ENCODE data around the gene SLC25A13.

The SLC25A13 gene

GRCh38 chr7:96111405-96111804 is 210.5 kb downstream of the SLC25A13 start:
- Histone ChIP-seq H3K23ac (ENCODE audit: low read depth, low read length, poor library complexity) (no peak overlapping the region), H4K91ac (ENCODE audit: low read depth, low read length, poor library complexity) (no peak overlapping the region), H3K4me3 (ENCODE audit: low read length in 2 of 2) (no peak overlapping the region), H3K36me3 (replicated peaks in 1 of 2; ENCODE audit: control insufficient read depth in 2 of 2, insufficient read depth in 2 of 2, low read length in 2 of 2) (no peaks in the 10 kb centered on the region), H3K14ac (ENCODE audit: low read length) (no peak overlapping the region), H3K27ac (replicated peaks; ENCODE audit: low read length) (no peak overlapping the region), H2BK15ac (ENCODE audit: low read length) (no peak overlapping the region), H2BK120ac (ENCODE audit: low read depth, low read length) (no peak overlapping the region), H2AK5ac (ENCODE audit: low read depth, low read length) (no peak overlapping the region), H3K4me1 (ENCODE audit: control insufficient read depth in 2 of 2, insufficient read depth in 1 of 2, low read depth in 1 of 2, low read length in 2 of 2) (no peaks in the 10 kb centered on the region), H3K4ac (ENCODE audit: low read length) (no peak overlapping the region), H2BK12ac (ENCODE audit: low read length) (no peak overlapping the region), H3K9me3 (replicated peaks in 1 of 2; ENCODE audit: control insufficient read depth in 2 of 2, insufficient read depth in 1 of 2, low read depth in 1 of 2, low read length in 2 of 2) (no peaks in the 10 kb centered on the region), H4K8ac (ENCODE audit: low read depth, low read length) (no peak overlapping the region), H3K18ac (ENCODE audit: low read length) (no peak overlapping the region), H3K9ac (ENCODE audit: low read depth, low read length, poor library complexity) (no peak overlapping the region), H2AFZ (ENCODE audit: low read length) (no peak overlapping the region), H3K4me2 (ENCODE audit: insufficient read depth, low read length, poor library complexity, severe bottlenecking) (no peak overlapping the region), H2BK5ac (ENCODE audit: low read length) (no peak overlapping the region), H3K27me3 (ENCODE audit: control insufficient read depth in 3 of 3, insufficient read depth in 3 of 3, low read depth in 1 of 3, low read length in 3 of 3) (no peaks in the 10 kb centered on the region), H3K79me1 (ENCODE audit: low read depth, low read length) (no peaks in the 10 kb centered on the region)
- no peak for DNase-seq (ENCODE audit: low spot score)

- H2BK15ac ChIP-seq (ENCODE audit: low read length), result no peak overlapping the region
- H3K4me3 ChIP-seq (ENCODE audit: low read length in 2 of 2), result no peak overlapping the region
- H3K9ac ChIP-seq (ENCODE audit: low read depth, low read length, poor library complexity), result no peak overlapping the region
- no peaks in the 10 kb centered on the region for H3K36me3 ChIP-seq (replicated peaks in 1 of 2; ENCODE audit: control insufficient read depth in 2 of 2, insufficient read depth in 2 of 2, low read length in 2 of 2)
- H2BK120ac ChIP-seq (ENCODE audit: low read depth, low read length), result no peak overlapping the region
- no peak overlapping the region for H3K23ac ChIP-seq (ENCODE audit: low read depth, low read length, poor library complexity)
- H2AK5ac ChIP-seq (ENCODE audit: low read depth, low read length), result no peak overlapping the region
- H4K8ac ChIP-seq (ENCODE audit: low read depth, low read length), result no peak overlapping the region
- no peak overlapping the region for H3K27ac ChIP-seq (replicated peaks; ENCODE audit: low read length)
- no peak overlapping the region for H3K4ac ChIP-seq (ENCODE audit: low read length)
- no peak overlapping the region for H3K14ac ChIP-seq (ENCODE audit: low read length)
- H3K27me3 ChIP-seq (ENCODE audit: control insufficient read depth in 3 of 3, insufficient read depth in 3 of 3, low read depth in 1 of 3, low read length in 3 of 3), result no peaks in the 10 kb centered on the region
- H3K79me1 ChIP-seq (ENCODE audit: low read depth, low read length), result no peaks in the 10 kb centered on the region
- no peaks in the 10 kb centered on the region for H3K9me3 ChIP-seq (replicated peaks in 1 of 2; ENCODE audit: control insufficient read depth in 2 of 2, insufficient read depth in 1 of 2, low read depth in 1 of 2, low read length in 2 of 2)
- DNase-seq (ENCODE audit: low spot score), result no peak
- H3K4me1 ChIP-seq (ENCODE audit: control insufficient read depth in 2 of 2, insufficient read depth in 1 of 2, low read depth in 1 of 2, low read length in 2 of 2), result no peaks in the 10 kb centered on the region
- no peak overlapping the region for H3K4me2 ChIP-seq (ENCODE audit: insufficient read depth, low read length, poor library complexity, severe bottlenecking)
- H4K91ac ChIP-seq (ENCODE audit: low read depth, low read length, poor library complexity), result no peak overlapping the region
- no peak overlapping the region for H3K18ac ChIP-seq (ENCODE audit: low read length)
- H2BK12ac ChIP-seq (ENCODE audit: low read length), result no peak overlapping the region
- no peak overlapping the region for H2AFZ ChIP-seq (ENCODE audit: low read length)
- H2BK5ac ChIP-seq (ENCODE audit: low read length), result no peak overlapping the region
Observed at GRCh38 chr7:96104984-96105383, 216.9 kb downstream of the SLC25A13 start.

GRCh38 chr7:96102096-96102811 is 219.6 kb downstream of the SLC25A13 start:
- H2BK120ac ChIP-seq (ENCODE audit: low read depth, low read length), result no peak overlapping the region
- H3K4me2 ChIP-seq (ENCODE audit: insufficient read depth, low read length, poor library complexity, severe bottlenecking), result no peak overlapping the region
- H3K18ac ChIP-seq (ENCODE audit: low read length), result no peak overlapping the region
- no peak overlapping the region for H2AFZ ChIP-seq (ENCODE audit: low read length)
- DNase-seq (ENCODE audit: low spot score), result no peak
- H3K4ac ChIP-seq (ENCODE audit: low read length), result no peak overlapping the region
- H3K4me1 ChIP-seq (ENCODE audit: control insufficient read depth in 2 of 2, insufficient read depth in 1 of 2, low read depth in 1 of 2, low read length in 2 of 2), result no peaks in the 10 kb centered on the region
- H2BK12ac ChIP-seq (ENCODE audit: low read length), result no peak overlapping the region
- H3K4me3 ChIP-seq (ENCODE audit: low read length in 2 of 2), result no peak overlapping the region
- H3K23ac ChIP-seq (ENCODE audit: low read depth, low read length, poor library complexity), result no peak overlapping the region
- H2BK15ac ChIP-seq (ENCODE audit: low read length), result no peak overlapping the region
- H3K9ac ChIP-seq (ENCODE audit: low read depth, low read length, poor library complexity), result no peak overlapping the region
- H3K27me3 ChIP-seq (ENCODE audit: control insufficient read depth in 3 of 3, insufficient read depth in 3 of 3, low read depth in 1 of 3, low read length in 3 of 3), result no peaks in the 10 kb centered on the region
- H3K79me1 ChIP-seq (ENCODE audit: low read depth, low read length), result no peaks in the 10 kb centered on the region
- H3K9me3 ChIP-seq (replicated peaks in 1 of 2; ENCODE audit: control insufficient read depth in 2 of 2, insufficient read depth in 1 of 2, low read depth in 1 of 2, low read length in 2 of 2), result no peaks in the 10 kb centered on the region
- no peak overlapping the region for H2AK5ac ChIP-seq (ENCODE audit: low read depth, low read length)
- no peak overlapping the region for H2BK5ac ChIP-seq (ENCODE audit: low read length)
- no peak overlapping the region for H3K14ac ChIP-seq (ENCODE audit: low read length)
- no peaks in the 10 kb centered on the region for H3K36me3 ChIP-seq (replicated peaks in 1 of 2; ENCODE audit: control insufficient read depth in 2 of 2, insufficient read depth in 2 of 2, low read length in 2 of 2)
- no peak overlapping the region for H4K8ac ChIP-seq (ENCODE audit: low read depth, low read length)
- no peak overlapping the region for H3K27ac ChIP-seq (replicated peaks; ENCODE audit: low read length)
- no peak overlapping the region for H4K91ac ChIP-seq (ENCODE audit: low read depth, low read length, poor library complexity)

- no peak overlapping the region for H2BK120ac ChIP-seq (ENCODE audit: low read depth, low read length)
- H3K9ac ChIP-seq (ENCODE audit: low read depth, low read length, poor library complexity), result no peak overlapping the region
- WGBS, 2 donors (ENCODE audit: extremely low coverage in 2 of 2, insufficient read length in 2 of 2, insufficient replicate concordance in 1 of 2), result no CpG with 5 or more reads among the region's 1 CpG
- H3K27ac ChIP-seq (replicated peaks; ENCODE audit: low read length), result no peak overlapping the region
- H3K27me3 ChIP-seq (ENCODE audit: control insufficient read depth in 3 of 3, insufficient read depth in 3 of 3, low read depth in 1 of 3, low read length in 3 of 3), result peaks cover 0 to 12% (median 0%) of the 10 kb centered on the region in 3 experiments
- H3K4me3 ChIP-seq (ENCODE audit: low read length in 2 of 2), result no peak overlapping the region
- H3K4me2 ChIP-seq (ENCODE audit: insufficient read depth, low read length, poor library complexity, severe bottlenecking), result no peak overlapping the region
- no peaks in the 10 kb centered on the region for H3K4me1 ChIP-seq (ENCODE audit: control insufficient read depth in 2 of 2, insufficient read depth in 1 of 2, low read depth in 1 of 2, low read length in 2 of 2)
- H4K91ac ChIP-seq (ENCODE audit: low read depth, low read length, poor library complexity), result no peak overlapping the region
- H2BK15ac ChIP-seq (ENCODE audit: low read length), result no peak overlapping the region
- H3K23ac ChIP-seq (ENCODE audit: low read depth, low read length, poor library complexity), result no peak overlapping the region
- H2AFZ ChIP-seq (ENCODE audit: low read length), result no peak overlapping the region
- no peaks in the 10 kb centered on the region for H3K79me1 ChIP-seq (ENCODE audit: low read depth, low read length)
- H2AK5ac ChIP-seq (ENCODE audit: low read depth, low read length), result no peak overlapping the region
- H2BK12ac ChIP-seq (ENCODE audit: low read length), result no peak overlapping the region
- H4K8ac ChIP-seq (ENCODE audit: low read depth, low read length), result no peak overlapping the region
- no peak overlapping the region for H2BK5ac ChIP-seq (ENCODE audit: low read length)
- no peak for DNase-seq (ENCODE audit: low spot score)
- H3K14ac ChIP-seq (ENCODE audit: low read length), result no peak overlapping the region
- H3K36me3 ChIP-seq (replicated peaks in 1 of 2; ENCODE audit: control insufficient read depth in 2 of 2, insufficient read depth in 2 of 2, low read length in 2 of 2), result no peaks in the 10 kb centered on the region
- H3K9me3 ChIP-seq (replicated peaks in 1 of 2; ENCODE audit: control insufficient read depth in 2 of 2, insufficient read depth in 1 of 2, low read depth in 1 of 2, low read length in 2 of 2), result no peaks in the 10 kb centered on the region
- H3K4ac ChIP-seq (ENCODE audit: low read length), result no peak overlapping the region
- H3K18ac ChIP-seq (ENCODE audit: low read length), result no peak overlapping the region
Observed at GRCh38 chr7:96100737-96101136, 221.2 kb downstream of the SLC25A13 start.
